Inflammatory macrophage treated with lipopolysaccharide for 4 hours (primary cell): Measurements from ENCODE around the gene PCAT6.
"Not testable (repeated sequence)": the region's sequence is repeated elsewhere in the genome, so short reads cannot be mapped to it uniquely, and the experiment has no call there.

Experiments used
- DNase-seq: peaks from one replicate; pipeline ENCODE4 v3.0.0-alpha.2; 2020

Gene PCAT6

DNA sequence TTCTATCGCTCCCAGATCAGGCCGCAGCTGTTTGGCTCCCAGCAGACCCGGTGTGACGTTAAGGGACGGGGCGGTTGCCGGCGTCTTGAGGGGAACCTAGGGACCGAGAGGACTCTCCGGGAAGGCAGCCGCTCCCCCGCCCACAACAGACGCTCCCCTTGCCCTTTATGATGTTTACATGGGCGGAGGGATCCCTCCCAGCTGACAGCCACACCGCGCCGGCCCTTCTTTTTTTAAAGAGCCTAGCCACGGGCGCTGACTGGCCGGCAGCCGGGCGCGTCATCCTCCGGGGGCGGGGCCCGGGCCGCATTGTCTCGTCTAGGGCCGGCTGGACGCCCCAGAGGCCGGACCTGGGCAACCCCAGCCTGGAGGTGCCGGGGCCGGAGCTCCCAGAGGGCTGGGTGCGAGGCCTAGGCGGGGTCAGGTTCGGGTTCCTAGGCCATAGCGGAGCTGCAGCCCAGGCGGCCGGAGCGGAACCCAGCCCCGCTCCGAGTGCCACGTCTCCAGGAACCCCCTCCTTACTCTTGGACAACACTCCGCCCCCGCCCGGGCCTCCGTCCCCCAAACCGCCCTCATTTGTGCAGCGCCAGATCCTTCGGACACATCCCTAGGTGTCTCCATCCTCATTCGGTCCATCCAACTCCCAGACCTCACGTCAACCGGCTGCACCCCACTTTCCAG, at the start of gene PCAT6:
Gene PCAT6 (plus strand): TSS at position 340 of the 681 bp plus-strand sequence.
- peak; percentile 95 for DNase-seq

DNA sequence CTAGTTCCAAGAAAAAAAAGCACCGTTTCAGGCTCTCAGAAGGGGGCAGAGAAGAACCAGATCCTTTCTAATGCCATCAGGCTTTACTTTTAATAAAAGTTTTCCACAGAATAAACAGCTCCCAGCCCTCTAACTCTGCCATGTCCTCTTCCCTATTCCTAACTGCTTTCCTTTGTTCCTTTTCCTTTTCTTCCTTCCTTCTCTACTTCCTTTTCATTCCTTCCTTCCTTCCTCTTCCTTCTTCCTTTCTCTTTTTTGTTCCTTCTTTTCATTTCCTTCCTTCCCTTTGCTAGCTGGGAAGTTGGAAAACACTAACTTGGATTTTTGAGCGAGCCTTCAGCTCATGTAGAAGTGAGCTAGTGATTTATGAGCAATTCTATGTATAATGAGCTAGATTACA, 48.7 kb upstream of the PCAT6 start:
- DNase-seq: no peak

GRCh38 chr1:202765721-202766120, 45.0 kb upstream of the PCAT6 start:
- DNase-seq: no peak

DNA sequence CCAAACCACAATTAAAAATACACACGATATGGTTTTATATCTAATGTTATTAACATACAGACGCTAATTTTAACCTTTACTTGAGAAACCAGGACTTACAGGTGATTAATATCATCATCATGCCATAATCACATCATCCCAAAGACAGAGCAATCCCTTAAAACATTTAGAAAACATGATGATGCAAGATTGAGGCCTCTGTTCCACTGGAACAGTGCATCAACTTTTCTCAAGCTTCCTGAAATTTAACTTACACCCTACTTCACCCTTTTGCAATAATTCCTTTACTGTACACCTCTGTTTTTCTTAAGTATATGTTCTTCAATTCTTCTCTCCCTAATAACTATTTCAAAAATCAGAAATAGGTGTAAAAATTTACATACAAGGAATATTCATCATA, 40.6 kb upstream of the PCAT6 start:
- no peak for DNase-seq

GRCh38 chr1:202781180-202781579, 29.6 kb upstream of the PCAT6 start:
- no peak for DNase-seq

- DNase-seq: no peak
Measured at GRCh38 chr1:202786804-202787203, 23.9 kb upstream of the PCAT6 start.

- DNase-seq: no peak
Measured at GRCh38 chr1:202788800-202789199, 22.0 kb upstream of the PCAT6 start.

DNA sequence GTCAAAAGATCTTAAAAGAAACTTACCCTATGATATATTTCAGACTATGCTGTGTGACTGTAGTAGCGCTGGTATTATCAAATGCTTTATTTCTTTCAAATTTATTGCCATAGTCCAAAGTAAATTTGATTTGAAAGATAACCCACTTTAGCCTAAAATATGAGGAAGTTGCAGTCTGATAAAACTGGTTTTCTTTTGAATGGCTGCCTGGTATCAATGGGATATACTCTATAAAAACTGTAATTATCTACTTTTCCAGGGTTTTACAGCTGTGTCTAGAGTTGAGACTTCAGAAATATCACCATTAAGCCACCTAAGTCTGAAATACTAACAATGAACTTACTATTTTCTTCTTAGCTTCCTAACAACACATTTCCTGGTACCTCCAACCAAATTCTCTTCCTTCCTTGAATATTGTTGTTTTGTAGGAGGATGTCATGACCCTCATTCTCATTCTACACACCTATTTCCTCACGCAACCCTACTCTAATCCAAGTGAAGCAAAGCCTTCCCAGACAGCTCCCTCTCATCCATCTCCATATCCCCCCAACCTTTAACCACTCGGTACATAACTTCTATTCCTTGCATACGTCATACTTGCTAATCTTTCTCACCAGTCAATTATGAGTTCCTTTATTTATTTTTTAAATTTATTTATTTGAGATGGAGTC, 19.5 kb upstream of the PCAT6 start:
- no peak for DNase-seq

DNA sequence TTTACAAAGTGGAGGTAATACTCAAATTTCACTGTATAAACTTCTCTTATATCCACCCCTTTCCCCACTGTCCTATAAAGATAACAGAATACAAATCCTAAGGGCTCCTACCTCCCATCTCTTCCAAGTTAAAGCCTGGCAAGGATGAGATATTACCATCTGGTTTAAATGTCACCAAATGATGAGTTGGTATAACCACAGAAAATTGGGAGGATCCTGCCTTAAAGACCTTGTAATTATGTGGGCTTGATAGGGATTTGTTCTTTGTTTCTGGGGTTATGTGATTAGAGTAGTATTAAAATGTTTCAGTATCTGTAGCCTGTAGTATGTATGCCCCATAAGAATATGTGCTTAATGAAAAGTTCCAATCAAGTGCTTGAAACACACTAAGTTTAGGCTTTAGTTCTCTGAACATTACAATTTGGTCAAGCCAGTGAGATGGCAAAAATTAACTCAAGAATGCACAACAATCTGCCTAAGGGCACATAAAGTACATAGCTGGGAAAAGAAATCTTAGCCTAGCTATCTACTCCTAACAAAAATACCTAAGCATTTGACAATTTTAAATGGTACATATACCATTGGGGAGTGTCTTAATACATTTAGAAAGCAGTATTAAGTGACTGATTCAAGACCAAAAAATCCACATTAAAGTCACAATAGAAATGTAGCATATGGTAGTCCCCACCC, 16.6 kb upstream of the PCAT6 start:
- no peak for DNase-seq

DNA sequence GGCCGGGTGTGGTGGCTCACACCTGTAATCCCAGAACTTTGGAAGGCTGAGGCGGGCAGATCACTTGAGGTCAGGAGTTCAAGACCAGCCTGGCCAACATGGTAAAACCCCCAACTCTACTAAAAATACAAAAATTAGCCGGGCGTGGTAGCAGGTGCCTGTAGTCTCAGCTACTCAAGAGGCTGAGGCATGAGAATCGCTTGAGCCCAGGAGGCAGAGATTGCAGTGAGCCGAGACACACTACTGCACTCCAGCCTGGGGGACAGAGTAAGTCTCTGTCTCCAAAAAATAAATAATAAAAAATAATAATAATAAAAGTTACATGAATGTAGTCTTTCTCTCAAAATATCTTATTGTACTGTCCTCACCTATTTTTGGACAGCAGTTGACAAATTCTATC, 15.8 kb upstream of the PCAT6 start:
- DNase-seq: not testable (repeated sequence)

- no peak for DNase-seq
Measured at GRCh38 chr1:202796670-202797069, 14.1 kb upstream of the PCAT6 start.

GRCh38 chr1:202798260-202798659, 12.5 kb upstream of the PCAT6 start:
- no peak for DNase-seq

GRCh38 chr1:202798792-202799331, 11.9 kb upstream of the PCAT6 start:
- DNase-seq: no peak

DNA sequence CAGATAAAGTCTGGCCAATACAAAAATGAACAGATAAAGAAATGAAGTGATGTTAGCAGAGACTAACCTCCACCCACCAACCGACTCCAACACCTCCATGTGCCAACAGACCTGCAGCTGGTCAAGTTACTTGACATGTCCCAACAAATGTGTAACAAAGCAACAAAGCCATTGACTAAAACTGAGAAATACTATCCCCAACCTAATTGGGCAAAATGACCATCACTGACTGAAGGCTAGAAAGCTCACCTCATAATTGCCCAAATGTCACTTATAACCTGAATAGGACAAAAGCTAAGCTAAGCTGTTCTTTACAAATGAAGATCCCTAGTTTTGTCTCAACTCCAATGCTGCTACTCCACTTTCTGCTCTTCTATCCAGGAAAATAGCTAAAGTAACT, 10.0 kb upstream of the PCAT6 start:
- no peak for DNase-seq

- no peak for DNase-seq
Measured at GRCh38 chr1:202801175-202801574, 9.6 kb upstream of the PCAT6 start.

- DNase-seq: no peak
Measured at GRCh38 chr1:202802034-202802433, 8.7 kb upstream of the PCAT6 start.

GRCh38 chr1:202802998-202803932, 7.5 kb upstream of the PCAT6 start:
- DNase-seq: peak; percentile 69

DNA sequence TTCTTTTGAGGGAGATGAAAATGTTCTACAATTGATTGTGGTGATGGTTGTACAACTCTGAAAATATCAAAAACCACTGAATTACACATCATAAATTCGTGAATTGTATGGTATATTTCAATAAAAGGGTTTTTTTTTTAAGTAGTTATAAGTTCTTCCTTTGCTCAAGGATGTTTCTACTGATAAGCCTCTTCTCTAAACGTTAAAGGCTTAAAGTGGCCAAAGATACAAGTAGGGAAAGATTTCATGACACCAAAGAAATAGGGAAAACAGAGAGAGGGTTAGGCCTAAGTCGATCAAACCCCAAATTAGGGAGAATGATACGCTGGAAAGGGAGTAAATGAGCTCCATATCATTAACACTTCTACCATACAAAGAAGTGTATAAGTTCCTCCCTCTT, 6.6 kb upstream of the PCAT6 start:
- DNase-seq: no peak

DNA sequence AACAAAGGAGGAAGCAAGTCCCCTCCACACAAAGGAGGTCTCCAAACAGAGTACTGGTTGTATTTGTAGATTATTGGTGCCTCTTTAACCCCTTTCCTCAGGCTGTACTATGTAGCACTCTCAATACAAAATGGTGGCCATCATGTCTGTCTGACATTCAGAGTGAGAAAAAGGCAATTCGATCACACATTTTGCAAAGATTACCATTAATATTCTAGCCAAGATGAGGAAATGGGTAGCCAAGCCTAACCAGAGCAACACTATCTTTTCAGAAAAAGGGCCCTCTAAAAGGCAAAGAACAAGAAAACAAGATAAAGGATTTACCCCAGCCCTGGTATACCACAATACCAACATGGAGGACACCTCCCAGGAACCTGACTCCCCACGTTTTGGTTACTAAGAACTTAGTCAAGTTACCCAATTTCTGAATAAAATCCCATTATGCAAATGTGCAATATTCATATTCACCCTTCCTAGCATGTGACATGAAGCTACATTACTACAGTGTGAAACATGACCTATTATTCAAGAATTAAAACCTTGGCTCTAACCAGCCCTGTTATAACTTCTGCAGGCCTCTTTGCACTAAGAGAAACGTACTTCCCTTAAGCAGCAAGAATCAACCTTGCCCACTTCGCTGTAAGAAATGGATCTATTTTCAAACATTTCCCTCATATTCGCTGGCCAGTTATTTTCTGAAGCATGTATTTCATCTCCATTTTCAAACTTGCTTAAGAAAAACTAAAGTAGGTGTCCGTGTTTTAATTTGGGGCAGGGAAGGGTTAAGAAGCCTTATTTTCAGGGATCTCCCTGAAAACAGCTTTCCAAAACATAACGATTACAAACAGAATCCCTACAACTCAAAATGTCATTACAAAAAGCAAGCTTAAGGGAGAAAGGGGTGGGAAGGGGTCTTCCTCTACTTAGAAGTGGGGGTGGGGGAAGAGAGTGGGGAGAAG, 4.6 kb upstream of the PCAT6 start:
- peak; percentile 81 for DNase-seq

- no peak for DNase-seq
Measured at GRCh38 chr1:202806845-202807450, 3.8 kb upstream of the PCAT6 start.

- DNase-seq: no peak
Measured at GRCh38 chr1:202807451-202807925, 3.3 kb upstream of the PCAT6 start.
